GM12878 (cell line): Measurements from ENCODE around the gene PRKAR1A. TPM values are rescaled to one million over a fixed set of nuclear protein-coding genes. Genes with fewer than 3 reads are reported as not detected.

Experiments
- ATAC-seq: fragments of 200-7000 bp; cut with Tn5 transposase; 3 replicates; pipeline ENCODE4 v1.9.1; 2020; ENCODE audit warnings: mild to moderate bottlenecking, moderate library complexity
- BruUV-seq: library from RNA; stranded (reverse); fragments of 400-500 nt; replicated peaks from 2 replicates; lab custom pipeline; 2021; lab: Mats Ljungman, UMichigan
- CTCF ChIA-PET: fragments of 300-600 bp; sonication (Branson Sonifier 250); formaldehyde crosslinking; extraction: SDS; loops from one replicate; lab custom pipeline; 2021; ENCODE audit warnings: inconsistent platforms; lab: Yijun Ruan, JAX
- POLR2A ChIA-PET: fragments of 350-600 bp; formaldehyde crosslinking; extraction: SDS; loops from one replicate; lab custom pipeline; 2021; ENCODE audit warnings: inconsistent platforms; lab: Charles Lee
- RAD21 ChIA-PET: fragments of 300-600 bp; sonication (Branson Sonifier 250); formaldehyde crosslinking; loops from one replicate; lab custom pipeline; 2023; ENCODE audit warnings: antibody characterized with exemption; ENCODE audit not compliant: unreplicated experiment; lab: Charles Lee
- SMC1A ChIA-PET: fragments of 300-600 bp; sonication (Branson Sonifier 250); formaldehyde crosslinking; loops from one replicate; lab custom pipeline; 2023; ENCODE audit not compliant: unreplicated experiment, uncharacterized antibody; lab: Charles Lee
- DNase-seq: peaks from one replicate; pipeline ENCODE4 v3.0.0-alpha.2; 2011; ENCODE audit warnings: low read depth, low spot score
- FAIRE-seq: peaks from 3 replicates; lab custom pipeline; 2011; peaks lifted over from hg19 to GRCh38; lab: Jason Lieb, UNC
- H2AFZ ChIP-seq: 2 replicates; pipeline ENCODE4 v1.6.0; 2011; ENCODE audit warnings: low read depth, low read length, control low read depth; ENCODE audit not compliant: control insufficient read depth
- H3K27ac ChIP-seq: 2 replicates; pipeline ENCODE4 v1.5.1; 2011; ENCODE audit warnings: control low read depth; ENCODE audit not compliant: control insufficient read depth, insufficient read depth
- H3K27me3 ChIP-seq, 2 experiments: replicated peaks in 1 of 2; 2 replicates each; pipeline versions ENCODE4 v1.6.0 to v1.6.1; 2011; ENCODE audit warnings: low read length in 1 of 2; ENCODE audit not compliant: control insufficient read depth in 2 of 2, insufficient read depth in 2 of 2
- H3K36me3 ChIP-seq, 2 experiments: 2 replicates each; pipeline ENCODE4 v1.5.1; 2011; ENCODE audit warnings: low read length in 1 of 2; ENCODE audit not compliant: control insufficient read depth in 2 of 2, insufficient read depth in 2 of 2
- H3K4me1 ChIP-seq: 2 replicates; pipeline ENCODE4 v1.6.1; 2011; ENCODE audit warnings: mild to moderate bottlenecking, low read length, moderate library complexity, mixed read lengths; ENCODE audit not compliant: control insufficient read depth, insufficient read depth
- H3K4me2 ChIP-seq: 2 replicates; pipeline ENCODE4 v1.6.0; 2011; ENCODE audit warnings: control low read depth; ENCODE audit not compliant: control insufficient read depth, insufficient read depth
- H3K4me3 ChIP-seq: fragments of 200-600 bp; sonication (generic); 2 replicates; pipeline ENCODE4 v1.5.1; 2016
- H3K79me2 ChIP-seq: 2 replicates; pipeline ENCODE4 v1.6.0; 2011; ENCODE audit warnings: low read length; ENCODE audit not compliant: control insufficient read depth, insufficient read depth
- H3K9ac ChIP-seq: 2 replicates; pipeline ENCODE4 v1.8.0; 2011; ENCODE audit warnings: low read length, control low read depth, mixed read lengths; ENCODE audit not compliant: control insufficient read depth, insufficient read depth
- H3K9me3 ChIP-seq: replicated peaks from 3 replicates; pipeline ENCODE4 v1.5.1; 2011; ENCODE audit warnings: mild to moderate bottlenecking, low read length; ENCODE audit not compliant: control insufficient read depth, insufficient read depth
- H4K20me1 ChIP-seq: 2 replicates; pipeline ENCODE4 v1.6.0; 2011; ENCODE audit not compliant: control insufficient read depth, insufficient read depth
- NR2C2 ChIP-seq: IDR thresholded peaks from 2 replicates; pipeline ENCODE4 v1.6.1; 2011; ENCODE audit warnings: borderline replicate concordance, low read depth; ENCODE audit not compliant: control insufficient read depth, insufficient read length
- PAX8 ChIP-seq: fragments of 450-650 bp; IDR thresholded peaks from 2 replicates; pipeline ENCODE4 v1.6.1; 2017; ENCODE audit warnings: mild to moderate bottlenecking, moderate library complexity
- POLR2A ChIP-seq: IDR thresholded peaks from 2 replicates; pipeline ENCODE4 v1.6.1; 2011; ENCODE audit warnings: low read depth, mild to moderate bottlenecking, low read length
- SMAD5 ChIP-seq: IDR thresholded peaks from 2 replicates; pipeline ENCODE4 v1.6.1; 2016; ENCODE audit warnings: antibody characterized with exemption, low read depth
- SREBF2 ChIP-seq: IDR thresholded peaks from 2 replicates; pipeline ENCODE4 v1.6.1; 2012; ENCODE audit warnings: mild to moderate bottlenecking, low read length
- WGBS: methylation state at CpG from one replicate; pipeline ENCODE4 v1.1.6; 2016; ENCODE audit warnings: low lambda C conversion rate; ENCODE audit not compliant: insufficient replicate concordance, insufficient coverage; ENCODE audit errors: missing lambda C conversion rate; 5-methylcytosine and 5-hydroxymethylcytosine counted together
- in situ Hi-C: fragments of 300-500 bp; cut with MboI; formaldehyde crosslinking; loops from 9 replicates; pipeline ENCODE4 v1.14.3; 2018; ENCODE audit warnings: mixed read lengths
- intact Hi-C: fragments of 100-400 bp; cut with micrococcal nuclease; formaldehyde crosslinking; loops from one replicate; pipeline ENCODE4 v1.14.2; 2022; ENCODE audit not compliant: unreplicated experiment
- polyA plus RNA-seq, 11 experiments: library from polyadenylated mRNA; depleted of rRNA in 4 of 11; unstranded in 6 of 11; stranded (reverse) in 5 of 11; fragments of >200 nt; fragmentation: Nextera tagmentation in 4 of 11; fragmentation: Illumina TruSeq in 1 of 11; extraction: Ambion mirVana in 4 of 11; extraction: Trizol in 1 of 11; gene quantifications; 1 replicate in 1 of 11; 2 replicates in 10 of 11; pipeline versions ENCODE4 v1.2.1 to v1.2.3, GENCODE V29; 2011 to 2016; ENCODE audit warnings: inconsistent platforms in 2 of 11, missing spikeins in 2 of 11, low read depth in 1 of 11
- total RNA-seq, 4 experiments: library from RNA; depleted of rRNA in 3 of 4; stranded (reverse); fragments of >200 nt in 3 of 4; fragmentation: Illumina TruSeq in 1 of 4; extraction: Trizol in 1 of 4; gene quantifications; 2 replicates each; pipeline versions ENCODE4 v1.2.1 to v1.2.3, GENCODE V29; 2013 to 2021

The PRKAR1A gene
- total and polyA plus RNA-seq, 10 of the 15 experiments (the other 5 are each of a cell fraction or from before 2014, with no cell fraction given): 29.1 to 200 (median 125) TPM

DNA sequence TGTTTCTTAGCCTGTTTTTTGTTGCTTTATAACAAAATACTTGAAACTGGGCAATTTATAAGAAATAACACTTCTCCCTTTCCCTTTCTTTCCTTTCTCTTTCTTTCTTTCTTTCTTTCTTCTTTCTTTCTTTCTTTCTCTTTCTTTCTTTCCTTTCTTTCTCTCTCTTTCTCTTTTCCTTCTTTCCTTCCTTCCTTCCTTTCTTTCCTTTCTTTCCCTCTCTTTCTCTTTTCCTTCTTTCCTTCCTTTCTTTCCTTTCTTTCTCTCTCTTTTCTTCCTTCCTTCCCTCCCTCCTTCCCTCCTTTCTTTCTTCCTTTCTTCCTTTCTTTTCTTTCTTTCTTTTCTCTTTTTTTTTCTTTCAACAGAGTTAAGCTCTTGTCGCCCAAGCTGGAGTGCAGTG, 61.1 kb downstream of the PRKAR1A start:
- SMC1A ChIA-PET: no interaction called here
- no peaks in the 10 kb centered on the region; a peak in 1 of 4 replicates for H3K27me3 ChIP-seq
- no peaks in the 10 kb centered on the region for H3K36me3 ChIP-seq
- ATAC-seq (no peak), FAIRE-seq (no peak), DNase-seq (no peak)
- WGBS: 19% methylated on average over 1 of the region's 1 CpG
- RAD21 ChIA-PET: no interaction called here
- H3K27ac ChIP-seq: no peak overlapping the region
- POLR2A ChIA-PET: no interaction called here
- CTCF ChIA-PET: no interaction called here
- H3K9me3 ChIP-seq: no peaks in the 10 kb centered on the region
- no TSS peak for BruUV-seq
- in situ Hi-C loops: no loop called here
- no peak overlapping the region for H3K9ac ChIP-seq
- H3K79me2 ChIP-seq: no peaks in the 10 kb centered on the region
- H3K4me3 ChIP-seq: no peak overlapping the region
- H4K20me1 ChIP-seq: no peaks in the 10 kb centered on the region
- no peak for TF ChIP-seq POLR2A
- TF ChIP-seq NR2C2: no peak
- TF ChIP-seq, all 136 proteins: peak for 0
- Histone ChIP-seq H3K4me2 (no peak overlapping the region), H3K4me1 (no peaks in the 10 kb centered on the region), H2AFZ (no peak overlapping the region)
- intact Hi-C loops: no loop called here

DNA sequence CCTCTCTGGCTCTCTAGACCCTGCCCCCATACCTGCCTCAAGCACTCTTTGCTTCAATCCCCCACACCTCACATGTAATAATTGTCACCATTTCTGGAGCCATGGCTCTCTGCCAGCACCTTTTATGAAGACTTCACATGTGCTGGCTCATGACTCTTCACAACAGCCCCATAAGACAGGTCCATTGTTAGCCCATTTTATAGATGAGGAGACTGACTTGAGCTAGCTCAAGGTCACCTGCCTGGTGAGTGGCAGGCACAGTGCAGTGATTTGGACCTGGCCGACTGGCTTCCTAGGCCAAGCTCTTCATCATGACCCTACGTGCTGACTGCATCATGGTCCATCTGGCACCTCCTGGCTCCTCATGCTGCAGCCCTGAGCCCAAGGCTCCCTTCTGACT, 63.9 kb downstream of the PRKAR1A start:
- Histone ChIP-seq H3K27ac (no peak overlapping the region), H3K27me3 (no peaks in the 10 kb centered on the region; a peak in 1 of 4 replicates), H4K20me1 (no peaks in the 10 kb centered on the region), H3K79me2 (no peaks in the 10 kb centered on the region), H3K9me3 (no peaks in the 10 kb centered on the region), H3K4me2 (no peak overlapping the region), H3K9ac (no peak overlapping the region), H2AFZ (no peak overlapping the region), H3K4me1 (no peaks in the 10 kb centered on the region), H3K36me3 (no peaks in the 10 kb centered on the region), H3K4me3 (no peak overlapping the region)
- POLR2A ChIA-PET: no interaction called here
- DNase-seq (no peak), ATAC-seq (no peak), FAIRE-seq (no peak)
- CTCF ChIA-PET: interaction anchor here (0.6 kb wide), 1 partner anchor 1826 kb away, joined by 3 read pairs; no protein-coding TSS in a partner anchor
- 53% methylated on average over 2 of the region's 2 CpGs for WGBS
- intact Hi-C loops: no loop called here
- in situ Hi-C loops: no loop called here
- RAD21 ChIA-PET: no interaction called here
- SMC1A ChIA-PET: no interaction called here
- no TSS peak for BruUV-seq
- TF ChIP-seq PAX8 (no peak), SREBF2 (no peak), SMAD5 (no peak)
